ENCODE data around the gene SLC34A3.

SLC34A3 gene

DNA sequence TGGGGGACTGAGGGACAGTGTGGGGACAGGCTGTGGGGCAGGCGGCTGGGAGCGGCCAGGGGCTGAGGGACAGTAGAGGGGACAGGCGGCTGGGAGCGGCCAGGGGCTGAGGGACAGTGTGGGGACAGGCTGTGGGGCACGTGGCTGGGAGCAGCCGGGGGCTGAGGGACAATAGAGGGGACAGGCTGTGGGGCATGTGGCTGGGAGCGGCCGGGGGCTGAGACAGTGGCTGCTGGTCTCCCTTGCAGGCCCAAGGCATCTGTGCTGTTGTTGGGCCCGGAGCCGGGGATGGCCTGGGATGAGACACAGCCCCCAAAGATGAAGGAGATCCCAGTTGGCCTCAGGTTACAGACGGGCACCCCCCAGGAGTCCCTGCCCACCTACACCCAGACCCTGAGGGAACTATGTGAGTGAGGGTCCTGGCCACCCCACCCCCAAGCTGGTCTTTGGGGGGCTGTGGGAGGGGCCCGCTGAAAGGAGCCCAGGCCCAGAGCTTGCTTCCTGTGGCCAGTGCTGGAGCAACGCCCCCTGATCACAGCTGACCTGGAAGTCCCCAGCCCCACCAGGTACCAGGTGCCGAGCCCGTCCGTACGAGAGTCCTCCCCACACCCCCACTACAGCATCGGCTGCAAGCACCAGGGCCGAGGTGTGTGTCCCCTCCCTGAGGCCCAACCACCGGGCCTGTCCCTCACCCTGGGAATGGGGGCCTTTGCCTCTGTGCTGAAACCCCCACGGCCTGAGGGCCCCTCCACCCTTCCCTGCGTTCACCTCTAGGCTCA is 21.0 kb downstream of the SLC34A3 start:
- H3K27me3 ChIP-seq (replicated peaks), result no peaks in the 10 kb centered on the region
- no peak for DNase-seq
- no peak overlapping the region for H3K4me3 ChIP-seq (ENCODE audit: low read depth, low read length)
- peaks cover 5% of the 10 kb centered on the region for H3K36me3 ChIP-seq (replicated peaks)
- TF ChIP-seq, protein P1, sequence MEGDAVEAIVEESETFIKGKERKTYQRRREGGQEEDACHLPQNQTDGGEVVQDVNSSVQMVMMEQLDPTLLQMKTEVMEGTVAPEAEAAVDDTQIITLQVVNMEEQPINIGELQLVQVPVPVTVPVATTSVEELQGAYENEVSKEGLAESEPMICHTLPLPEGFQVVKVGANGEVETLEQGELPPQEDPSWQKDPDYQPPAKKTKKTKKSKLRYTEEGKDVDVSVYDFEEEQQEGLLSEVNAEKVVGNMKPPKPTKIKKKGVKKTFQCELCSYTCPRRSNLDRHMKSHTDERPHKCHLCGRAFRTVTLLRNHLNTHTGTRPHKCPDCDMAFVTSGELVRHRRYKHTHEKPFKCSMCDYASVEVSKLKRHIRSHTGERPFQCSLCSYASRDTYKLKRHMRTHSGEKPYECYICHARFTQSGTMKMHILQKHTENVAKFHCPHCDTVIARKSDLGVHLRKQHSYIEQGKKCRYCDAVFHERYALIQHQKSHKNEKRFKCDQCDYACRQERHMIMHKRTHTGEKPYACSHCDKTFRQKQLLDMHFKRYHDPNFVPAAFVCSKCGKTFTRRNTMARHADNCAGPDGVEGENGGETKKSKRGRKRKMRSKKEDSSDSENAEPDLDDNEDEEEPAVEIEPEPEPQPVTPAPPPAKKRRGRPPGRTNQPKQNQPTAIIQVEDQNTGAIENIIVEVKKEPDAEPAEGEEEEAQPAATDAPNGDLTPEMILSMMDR (IDR thresholded peaks at IDR 0.05; ENCODE audit: low read depth, low read length, missing control alignments), result no peak
- H3K27ac ChIP-seq, result no peak overlapping the region
- in situ Hi-C loops (cut with HindIII; ENCODE audit: low pct_ligation_motif_present, low sequenced_read_pairs), result no loop called here

DNA sequence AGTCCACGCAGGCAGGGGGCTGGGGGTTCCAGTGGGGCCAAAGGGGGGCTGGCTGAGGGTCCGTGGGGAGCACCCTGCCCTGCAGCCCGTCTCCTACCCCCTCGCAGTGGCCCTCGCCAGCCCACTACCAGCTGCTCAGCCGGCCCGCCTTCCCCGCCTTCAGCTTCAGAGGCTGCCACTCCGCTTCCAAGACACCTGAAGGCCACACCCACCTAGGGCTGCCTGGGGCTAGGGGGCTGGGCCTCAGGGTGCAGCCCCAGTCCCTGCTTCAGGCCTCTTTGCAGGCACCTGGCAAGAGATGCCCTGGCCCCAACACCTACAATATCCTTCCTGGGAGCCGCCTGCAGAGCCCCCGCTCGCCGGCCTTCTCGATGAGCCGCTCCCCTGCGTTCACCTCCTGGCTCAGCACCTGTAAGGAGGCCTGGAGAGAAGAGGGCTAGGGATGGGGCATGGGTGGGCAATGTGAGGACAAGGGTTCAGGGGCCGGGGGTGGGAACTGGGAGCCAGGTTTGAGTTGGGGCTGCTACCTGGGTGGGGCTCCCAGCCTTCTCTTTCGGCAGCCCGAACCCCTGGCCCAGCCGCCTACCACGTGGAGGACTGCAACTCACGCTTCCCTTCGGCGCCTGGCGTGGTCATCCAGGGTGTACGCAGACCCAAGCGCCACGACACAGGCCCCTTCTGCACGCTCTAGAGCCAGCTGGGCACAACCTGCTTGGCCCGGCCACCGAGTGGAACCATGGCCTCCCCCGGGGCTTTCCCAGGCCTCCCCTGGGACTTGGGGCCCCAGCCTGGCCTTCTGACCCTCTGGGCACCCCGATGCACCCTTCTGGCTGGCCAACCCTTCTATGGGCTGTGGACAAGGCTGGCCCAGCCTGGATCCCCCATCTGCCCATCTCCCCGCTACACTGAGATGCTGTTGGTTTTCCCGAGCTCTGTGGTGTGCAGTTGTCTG is 22.1 kb downstream of the SLC34A3 start:
- TF ChIP-seq, protein P1 (IDR thresholded peaks at IDR 0.05; ENCODE audit: low read depth, low read length, missing control alignments), result no peak
- in situ Hi-C loops (cut with HindIII; ENCODE audit: low pct_ligation_motif_present, low sequenced_read_pairs), result no loop called here
- Histone ChIP-seq H3K36me3 (replicated peaks) (peaks cover 9% of the 10 kb centered on the region), H3K27me3 (replicated peaks) (no peaks in the 10 kb centered on the region), H3K27ac (no peak overlapping the region), H3K4me3 (ENCODE audit: low read depth, low read length) (no peak overlapping the region)
- DNase-seq, result no peak

DNA sequence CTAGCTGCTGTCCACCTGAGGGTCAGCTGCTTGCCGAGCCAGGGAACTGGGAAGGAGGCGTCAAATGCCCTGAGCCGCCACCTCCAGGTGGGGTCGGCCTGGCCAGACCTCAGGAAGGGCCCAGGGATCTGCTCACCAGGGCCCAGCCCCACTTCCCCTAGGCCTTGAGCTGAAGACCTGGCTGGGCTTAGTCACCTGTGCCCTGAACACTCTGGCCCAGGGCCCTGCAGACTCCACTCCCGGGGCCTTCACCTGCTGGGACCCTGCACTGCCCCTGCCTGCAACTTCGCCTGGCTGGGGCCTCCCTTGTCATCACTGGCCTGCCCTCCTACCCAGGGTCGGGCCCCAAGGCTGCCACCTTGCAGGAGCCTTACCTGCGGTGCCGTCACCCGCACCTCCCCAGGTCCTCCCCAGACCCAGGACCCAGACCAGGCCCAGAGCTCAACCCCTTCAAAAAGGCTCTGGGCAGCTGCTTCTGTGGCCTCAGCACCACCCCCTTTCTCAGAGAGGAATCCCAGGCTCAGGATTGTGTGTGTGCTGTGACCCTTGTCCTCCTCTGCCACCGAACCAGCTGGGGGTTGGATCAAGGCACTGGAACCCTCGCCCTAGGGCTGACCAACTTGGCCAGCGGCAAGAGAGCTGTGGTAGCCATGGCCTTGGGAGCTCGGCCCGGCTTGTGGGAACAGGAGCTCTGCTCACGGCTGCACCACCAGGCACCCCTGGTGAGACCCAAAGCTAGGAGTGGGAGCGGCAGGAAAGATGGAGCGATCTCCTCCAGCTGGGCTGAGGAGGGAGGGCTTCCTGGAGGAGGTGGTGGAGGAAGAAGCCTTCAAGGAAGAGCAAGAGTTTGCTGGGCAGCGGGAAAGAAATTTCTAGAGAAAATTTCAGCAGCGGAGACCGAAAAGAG is 23.3 kb downstream of the SLC34A3 start:
- H3K27me3 ChIP-seq (replicated peaks), result no peaks in the 10 kb centered on the region
- H3K4me3 ChIP-seq (ENCODE audit: low read depth, low read length), result peak overlapping the region; percentile 92
- in situ Hi-C loops (cut with HindIII; ENCODE audit: low pct_ligation_motif_present, low sequenced_read_pairs), result no loop called here
- TF ChIP-seq, protein P1 (IDR thresholded peaks at IDR 0.05; ENCODE audit: low read depth, low read length, missing control alignments), result no peak
- no peak for DNase-seq
- peaks cover 10% of the 10 kb centered on the region for H3K36me3 ChIP-seq (replicated peaks)
- no peak overlapping the region for H3K27ac ChIP-seq

DNA sequence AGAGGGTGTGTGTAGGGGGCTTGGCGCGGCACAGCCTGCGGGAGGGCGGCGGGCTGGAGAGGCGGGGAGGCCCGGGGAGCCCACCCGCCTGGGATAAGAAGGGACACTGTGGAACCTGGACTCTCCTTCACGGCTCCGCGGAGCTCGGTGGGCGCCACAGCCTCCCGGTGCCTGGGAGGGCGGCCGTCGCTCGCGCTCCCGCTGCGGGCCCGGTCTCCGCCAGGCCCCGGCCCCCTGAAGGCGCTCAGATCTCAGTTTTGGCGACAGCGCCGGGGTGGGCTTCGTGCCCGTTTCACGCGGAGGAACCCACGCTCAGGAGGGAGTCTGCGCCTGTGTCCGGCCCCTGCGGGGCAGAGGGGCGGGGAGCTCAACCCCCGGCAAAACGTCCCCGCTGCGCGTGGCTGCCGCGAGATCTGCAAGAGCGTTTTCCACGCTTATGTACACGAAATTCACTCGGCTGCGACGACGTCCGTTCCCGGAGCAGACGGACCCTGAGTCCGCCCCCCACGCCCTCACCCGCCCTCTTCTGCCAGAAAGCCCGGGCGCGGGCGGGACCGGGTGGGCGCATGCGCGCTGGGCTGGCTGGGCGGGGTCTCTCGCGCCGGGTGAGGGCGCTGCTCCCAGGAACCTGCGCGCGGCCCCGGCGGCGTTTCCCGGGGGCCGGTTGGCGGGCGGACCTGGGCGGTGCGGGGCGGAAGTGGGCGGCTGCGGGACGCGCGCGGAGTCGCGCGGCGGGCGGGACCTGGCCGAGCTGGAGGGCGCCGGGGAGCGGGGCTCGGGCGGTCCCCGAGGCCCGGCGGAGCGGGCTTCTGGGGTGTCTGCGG is 24.1 kb downstream of the SLC34A3 start, which contains the start of gene NELFB:
Gene NELFB (plus strand): TSS at position 704 of the 824 bp plus-strand sequence.
- DNase-seq, result peak; percentile 68
- in situ Hi-C loops (cut with HindIII; ENCODE audit: low pct_ligation_motif_present, low sequenced_read_pairs), result no loop called here
- Histone ChIP-seq H3K27ac (peak within 1 kb of the TSS; percentile 27), H3K36me3 (replicated peaks) (peaks cover 14% of the 10 kb centered on the region), H3K4me3 (ENCODE audit: low read depth, low read length) (peak within 1 kb of the TSS; percentile 92), H3K27me3 (replicated peaks) (no peaks in the 10 kb centered on the region)
- TF ChIP-seq, protein P1 (IDR thresholded peaks at IDR 0.05; ENCODE audit: low read depth, low read length, missing control alignments), result no peak
